A673 (cell line): Measurements from ENCODE around the gene EWSR1.

Experiments used
- CTCF ChIP-seq: fragments of 300-800, 200-600 bp; sonication (generic); conservative IDR thresholded peaks from 2 replicates; pipeline ENCODE4 v1.5.1; 2017; ENCODE audit warnings: low read depth, mild to moderate bottlenecking, antibody characterized with exemption, low read length, moderate library complexity, mixed read lengths
- EZH2 ChIP-seq: fragments of 200-600 bp; sonication (generic); IDR thresholded peaks from 2 replicates; pipeline ENCODE4 v1.6.1; 2017; ENCODE audit warnings: borderline replicate concordance, low read depth, mild to moderate bottlenecking, mixed read lengths, antibody characterized with exemption, low read length; ENCODE audit not compliant: poor library complexity, severe bottlenecking

GRCh38 chr22:29244785-29245625, 23.1 kb upstream of the EWSR1 start:
- TF ChIP-seq CTCF (no peak), EZH2 (no peak)
